ENCODE measurements around the gene CFAP221.

DNA sequence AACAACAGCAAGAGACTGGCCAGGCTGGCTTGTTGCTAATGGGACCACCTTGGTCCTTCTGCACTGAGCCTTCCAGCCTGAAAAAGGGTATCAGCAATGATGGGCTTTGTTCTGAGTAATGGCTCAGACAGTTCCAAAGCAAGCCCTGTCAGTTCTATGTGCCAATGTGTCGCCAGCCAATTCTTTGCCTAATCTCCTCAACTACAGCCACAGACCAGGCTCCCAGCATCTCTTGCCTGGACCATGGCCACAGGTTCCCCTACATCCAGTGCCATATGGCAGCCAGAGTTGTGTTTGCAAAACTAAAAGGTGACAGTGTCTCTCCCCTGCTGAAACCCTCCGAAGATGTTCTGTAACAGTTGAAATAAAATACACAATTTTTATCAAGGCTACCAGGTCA lies 73.2 kb downstream of the CFAP221 start:
- TF ChIP-seq POLR2A (IDR thresholded peaks at IDR 0.05), result no peak
- TF ChIP-seq, protein P1, sequence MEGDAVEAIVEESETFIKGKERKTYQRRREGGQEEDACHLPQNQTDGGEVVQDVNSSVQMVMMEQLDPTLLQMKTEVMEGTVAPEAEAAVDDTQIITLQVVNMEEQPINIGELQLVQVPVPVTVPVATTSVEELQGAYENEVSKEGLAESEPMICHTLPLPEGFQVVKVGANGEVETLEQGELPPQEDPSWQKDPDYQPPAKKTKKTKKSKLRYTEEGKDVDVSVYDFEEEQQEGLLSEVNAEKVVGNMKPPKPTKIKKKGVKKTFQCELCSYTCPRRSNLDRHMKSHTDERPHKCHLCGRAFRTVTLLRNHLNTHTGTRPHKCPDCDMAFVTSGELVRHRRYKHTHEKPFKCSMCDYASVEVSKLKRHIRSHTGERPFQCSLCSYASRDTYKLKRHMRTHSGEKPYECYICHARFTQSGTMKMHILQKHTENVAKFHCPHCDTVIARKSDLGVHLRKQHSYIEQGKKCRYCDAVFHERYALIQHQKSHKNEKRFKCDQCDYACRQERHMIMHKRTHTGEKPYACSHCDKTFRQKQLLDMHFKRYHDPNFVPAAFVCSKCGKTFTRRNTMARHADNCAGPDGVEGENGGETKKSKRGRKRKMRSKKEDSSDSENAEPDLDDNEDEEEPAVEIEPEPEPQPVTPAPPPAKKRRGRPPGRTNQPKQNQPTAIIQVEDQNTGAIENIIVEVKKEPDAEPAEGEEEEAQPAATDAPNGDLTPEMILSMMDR (IDR thresholded peaks at IDR 0.05), result no peak
- no peak for TF ChIP-seq EP300 (IDR thresholded peaks at IDR 0.05)

Measured in gastroesophageal sphincter (tissue), 3 donors.